OCI-LY7 (cell line): ENCODE data around the gene SALL4. TPM values are rescaled to one million over a fixed set of nuclear protein-coding genes. Genes with fewer than 3 reads are reported as not detected.
"Not testable (repeated sequence)": the region's sequence is repeated elsewhere in the genome, so short reads cannot be mapped to it uniquely, and the experiment has no call there.

Experiments
- BruUV-seq: library from RNA; stranded (reverse); fragments of 400-500 nt; replicated peaks from 2 replicates; lab custom pipeline; 2021; lab: Mats Ljungman, UMichigan
- CTCF ChIA-PET: fragments of 300-600 bp; sonication (Branson Sonifier 250); formaldehyde crosslinking; loops from one replicate; lab custom pipeline; 2022; ENCODE audit warnings: antibody characterized with exemption; ENCODE audit not compliant: unreplicated experiment; lab: Charles Lee
- POLR2A ChIA-PET: fragments of 300-600 bp; sonication (Branson Sonifier 250); formaldehyde crosslinking; loops from one replicate; lab custom pipeline; 2022; ENCODE audit warnings: antibody characterized with exemption; lab: Charles Lee
- DNase-seq: peaks from one replicate; pipeline ENCODE4 v3.0.0-alpha.2; 2015; ENCODE audit warnings: low spot score
- H2AFZ ChIP-seq: fragments of 200-600 bp; sonication (generic), shearing (Covaris generic); 2 replicates; pipeline ENCODE4 v1.6.1; 2014; ENCODE audit warnings: mild to moderate bottlenecking, antibody characterized with exemption, low read length, moderate library complexity
- H3K27ac ChIP-seq: fragments of 200-600 bp; sonication (generic); 2 replicates; pipeline ENCODE4 v1.5.1; 2014; ENCODE audit warnings: mixed run types, low read depth, mild to moderate bottlenecking, moderate library complexity, low read length, inconsistent platforms; ENCODE audit not compliant: poor library complexity, severe bottlenecking
- H3K36me3 ChIP-seq: fragments of 200-600 bp; sonication (generic); 2 replicates; pipeline ENCODE4 v1.6.1; 2014; ENCODE audit warnings: mild to moderate bottlenecking, antibody characterized with exemption, low read length, moderate library complexity, mixed read lengths; ENCODE audit not compliant: insufficient read depth
- H3K4me1 ChIP-seq: fragments of 200-600 bp; sonication (generic); 2 replicates; pipeline ENCODE4 v1.5.1; 2014; ENCODE audit warnings: mild to moderate bottlenecking, low read length; ENCODE audit not compliant: insufficient read depth, poor library complexity, severe bottlenecking
- H3K4me2 ChIP-seq: fragments of 200-600 bp; sonication (generic); 2 replicates; pipeline ENCODE4 v1.6.1; 2014; ENCODE audit warnings: mild to moderate bottlenecking, low read length
- H3K4me3 ChIP-seq: fragments of 200-600 bp; sonication (generic); 2 replicates; pipeline ENCODE4 v1.5.1; 2014; ENCODE audit warnings: mild to moderate bottlenecking, low read depth, low read length; ENCODE audit not compliant: poor library complexity, severe bottlenecking
- H3K79me2 ChIP-seq: fragments of 200-600 bp; sonication (generic); 2 replicates; pipeline ENCODE4 v1.6.1; 2016; ENCODE audit warnings: low read depth, mild to moderate bottlenecking, low read length, moderate library complexity, mixed read lengths; ENCODE audit not compliant: insufficient read depth
- H3K9me2 ChIP-seq: fragments of 200-600 bp; sonication (generic); 2 replicates; pipeline ENCODE4 v1.6.1; 2016; ENCODE audit warnings: mild to moderate bottlenecking, low read length, mixed read lengths; ENCODE audit not compliant: insufficient read depth
- H3K9me3 ChIP-seq: fragments of 200-600 bp; sonication (generic); 2 replicates; pipeline ENCODE4 v1.6.1; 2014; ENCODE audit warnings: mild to moderate bottlenecking, mixed run types, low read length, mixed read lengths
- H4K20me1 ChIP-seq: fragments of 200-600 bp; sonication (generic); 2 replicates; pipeline ENCODE4 v1.6.1; 2014; ENCODE audit warnings: mild to moderate bottlenecking, antibody characterized with exemption, low read length, moderate library complexity, mixed read lengths; ENCODE audit not compliant: insufficient read depth
- CTCF ChIP-seq: fragments of 200-600 bp; sonication (generic); conservative IDR thresholded peaks from 2 replicates; pipeline ENCODE4 v1.5.1; 2014; ENCODE audit warnings: mild to moderate bottlenecking, antibody characterized with exemption, low read length, moderate library complexity, mixed read lengths
- EZH2phosphoT487 ChIP-seq: fragments of 200-600 bp; sonication (generic); IDR thresholded peaks from 2 replicates; pipeline ENCODE4 v1.6.1; 2018; ENCODE audit warnings: low read depth, borderline replicate concordance, mild to moderate bottlenecking, mixed run types, antibody characterized with exemption, low read length, moderate library complexity, mixed read lengths
- intact Hi-C: fragments of 100-400 bp; cut with micrococcal nuclease; formaldehyde crosslinking; loops from one replicate; pipeline ENCODE4 v1.10.0; 2022; ENCODE audit not compliant: unreplicated experiment
- total RNA-seq, 2 experiments: library from RNA; depleted of rRNA in 1 of 2; stranded (reverse); fragments of >200 nt in 1 of 2; shearing (Covaris generic) in 1 of 2; gene quantifications; 2 replicates each; pipeline ENCODE4 v1.2.3, GENCODE V29; 2014 to 2022

SALL4 gene
- total RNA-seq, 2 experiments from 2014 or later = 0.06 TPM; not detected in 1

GRCh38 chr20:51745804-51746203, 56.5 kb downstream of the SALL4 start:
- ChIA-PET CTCF (no interaction called here), POLR2A (no interaction called here)
- no TSS peak for BruUV-seq
- no peaks in the 10 kb centered on the region for H3K36me3 ChIP-seq
- no peak overlapping the region for H3K4me3 ChIP-seq
- no peak overlapping the region for H3K27ac ChIP-seq
- TF ChIP-seq EZH2phosphoT487 = no peak
- no peak for TF ChIP-seq CTCF
- no peaks in the 10 kb centered on the region for H3K9me2 ChIP-seq
- no peak for DNase-seq
- no peaks in the 10 kb centered on the region for H3K9me3 ChIP-seq
- H3K4me2 ChIP-seq = no peak overlapping the region
- no peak overlapping the region for H2AFZ ChIP-seq
- H3K79me2 ChIP-seq = no peaks in the 10 kb centered on the region
- H4K20me1 ChIP-seq = no peaks in the 10 kb centered on the region
- intact Hi-C loops = no loop called here
- H3K4me1 ChIP-seq = no peaks in the 10 kb centered on the region

- H3K4me1 ChIP-seq = no peaks in the 10 kb centered on the region
- H3K79me2 ChIP-seq = no peaks in the 10 kb centered on the region
- no peak for TF ChIP-seq EZH2phosphoT487
- TF ChIP-seq CTCF = no peak
- CTCF ChIA-PET = no interaction called here
- H4K20me1 ChIP-seq = no peaks in the 10 kb centered on the region
- no peak overlapping the region for H3K4me3 ChIP-seq
- no peaks in the 10 kb centered on the region for H3K36me3 ChIP-seq
- BruUV-seq = no TSS peak
- no peaks in the 10 kb centered on the region for H3K9me2 ChIP-seq
- POLR2A ChIA-PET = no interaction called here
- no peak overlapping the region for H3K27ac ChIP-seq
- no peak overlapping the region for H3K4me2 ChIP-seq
- no peak overlapping the region for H2AFZ ChIP-seq
- H3K9me3 ChIP-seq = no peaks in the 10 kb centered on the region
- no peak for DNase-seq
- intact Hi-C loops = no loop called here
These were observed 61.5 kb downstream of the SALL4 start for GRCh38 chr20:51740838-51741237.

GRCh38 chr20:51740308-51740707, 62.0 kb downstream of the SALL4 start:
- intact Hi-C loops, H3K27ac ChIP-seq, CTCF ChIA-PET, H3K4me3 ChIP-seq, H2AFZ ChIP-seq, DNase-seq, H3K4me2 ChIP-seq, H3K9me3 ChIP-seq, H3K36me3 ChIP-seq, POLR2A ChIA-PET, H3K4me1 ChIP-seq, H3K79me2 ChIP-seq, BruUV-seq, H3K9me2 ChIP-seq, H4K20me1 ChIP-seq: not testable (repeated sequence)
